IPS DF 4.7 (cell line): Measurements from ENCODE around the gene ETHE1.

Experiments
- DNase-seq: peaks from one replicate; pipeline ENCODE4 v3.0.0-alpha.2; 2013; ENCODE audit warnings: low spot score; ENCODE audit errors: extremely low read depth

ETHE1 gene

DNA sequence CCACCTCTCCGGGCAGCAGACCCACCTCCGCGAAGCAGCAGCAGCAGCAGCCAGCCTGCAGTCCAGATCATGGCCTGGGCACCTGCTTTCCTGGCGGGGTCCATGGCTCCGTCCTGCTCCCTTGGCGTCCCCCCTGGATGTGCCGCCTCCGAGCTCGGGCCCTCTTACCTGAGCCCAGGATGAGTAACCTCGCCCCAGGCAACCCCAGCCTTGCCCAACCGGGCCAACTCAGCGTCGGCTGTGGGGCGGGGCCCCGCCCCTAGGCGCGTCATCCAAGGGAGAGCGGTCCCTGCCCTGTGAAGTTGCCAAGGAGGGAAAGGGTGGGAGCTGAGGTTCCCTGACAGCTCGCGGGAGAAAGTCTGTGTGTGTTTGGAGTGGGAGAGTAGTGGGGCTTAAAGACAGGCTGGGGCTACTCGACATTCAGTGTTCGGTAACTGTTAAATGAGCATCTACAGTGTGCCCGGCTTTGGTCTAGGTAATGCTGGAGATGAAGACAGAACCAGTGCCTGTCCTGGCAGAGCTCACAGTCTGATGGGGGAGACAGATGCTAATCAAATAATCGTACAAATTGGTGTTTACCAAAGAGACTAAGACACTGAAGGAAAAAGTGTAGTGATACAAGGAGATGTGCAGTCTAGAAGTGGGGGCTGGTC, 61.4 kb downstream of the ETHE1 start, which contains the start of gene LYPD3:
TSS of gene LYPD3 (minus strand) at position 141 of the 653 bp plus-strand sequence. CDS start at position 104, 37 bp downstream.
- DNase-seq = no peak

DNA sequence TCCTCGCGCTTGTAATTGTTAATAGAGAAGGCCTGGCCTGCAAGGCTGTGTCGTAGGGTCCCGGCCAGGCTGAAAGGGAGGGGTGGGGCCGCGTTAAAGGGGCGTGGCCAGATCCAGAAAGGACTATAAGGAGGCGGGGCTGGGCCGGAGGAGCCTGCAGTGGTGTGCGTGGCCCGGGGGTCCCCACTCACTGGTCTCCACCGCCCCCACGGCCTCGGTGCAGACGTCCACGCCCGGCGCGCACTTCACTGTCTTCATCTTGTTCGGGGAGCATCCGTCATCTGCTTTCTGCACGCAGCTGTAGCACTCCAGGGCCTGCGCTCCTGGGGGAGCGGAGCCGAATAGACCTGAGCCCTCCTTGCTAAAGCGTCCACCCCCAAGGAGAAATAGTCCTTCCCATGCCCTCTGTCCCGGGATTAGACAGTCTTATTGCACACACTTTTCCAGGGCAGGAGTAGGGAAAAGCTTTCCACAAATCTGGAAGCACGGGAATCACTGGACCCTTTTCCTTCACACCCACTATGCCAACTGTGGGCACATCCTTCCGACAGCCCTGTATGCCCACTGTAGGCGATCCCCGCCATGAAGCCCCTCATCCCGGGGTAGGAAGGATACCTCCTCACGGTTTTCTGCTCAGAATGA, 62.7 kb downstream of the ETHE1 start:
- DNase-seq = no peak

DNA sequence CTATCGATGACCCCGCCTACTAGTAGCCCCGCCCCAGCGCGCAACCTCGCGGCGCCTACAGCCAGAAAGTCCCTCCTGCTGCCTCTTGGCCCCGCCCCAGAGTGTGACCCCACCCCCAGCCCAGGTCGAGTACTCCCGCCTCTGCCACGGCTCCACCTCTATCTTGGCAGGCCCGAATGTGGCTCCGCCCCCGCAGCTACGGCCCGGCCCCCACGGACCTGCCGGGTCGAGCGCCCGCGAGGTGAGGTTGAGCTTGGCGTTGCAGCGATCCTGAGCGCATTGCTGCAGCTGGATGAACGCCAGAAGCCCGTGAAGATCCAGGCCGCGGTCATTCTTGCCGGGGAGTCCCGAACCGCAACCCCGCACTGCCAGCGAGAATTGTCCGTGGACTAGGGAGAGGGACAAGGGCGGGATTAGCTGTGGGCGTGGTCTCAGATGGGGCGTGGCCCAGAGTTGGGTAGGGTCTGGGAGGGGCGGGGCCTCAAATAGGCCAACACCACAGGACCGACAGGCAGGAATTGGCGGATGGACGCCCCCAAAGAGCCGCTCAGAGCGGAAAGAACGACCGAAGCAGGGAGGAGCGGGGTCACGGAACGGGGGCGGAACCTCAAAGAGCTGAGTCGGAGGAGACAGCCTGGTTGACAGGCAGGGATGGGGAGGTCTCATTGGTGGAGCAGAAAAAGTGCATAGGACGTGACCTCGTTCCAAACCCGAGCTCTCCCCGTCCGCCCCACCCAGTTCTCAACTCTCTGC, 63.4 kb downstream of the ETHE1 start:
- DNase-seq = no peak

DNA sequence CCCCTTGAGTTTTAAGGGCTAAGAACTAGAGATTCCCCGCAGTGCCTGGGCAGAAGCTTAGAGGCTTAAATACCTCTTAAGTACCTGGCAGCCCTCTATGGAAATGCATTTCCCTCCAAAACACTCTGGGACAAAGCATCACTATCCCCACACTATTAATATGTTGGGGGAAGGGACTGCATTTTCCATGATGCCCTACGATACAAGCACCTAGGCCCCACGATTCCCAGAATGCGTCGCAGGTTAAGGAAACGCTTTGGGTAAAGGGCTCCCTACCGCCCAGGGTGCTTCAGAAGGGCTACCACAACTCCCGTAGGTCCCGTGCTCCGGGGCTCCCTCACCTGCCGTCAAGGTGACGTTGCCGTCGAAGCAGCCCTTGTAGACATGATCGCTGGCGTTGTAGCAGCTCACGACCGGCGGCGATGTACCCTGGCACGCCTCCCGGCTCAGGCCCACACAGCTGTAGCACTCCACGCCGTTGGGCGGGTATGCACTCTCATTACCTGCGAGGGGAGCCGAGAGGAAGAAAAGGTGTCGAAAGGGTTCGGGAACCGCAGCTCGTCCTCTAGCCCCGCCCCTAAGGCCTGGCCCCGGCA, 64.1 kb downstream of the ETHE1 start:
- DNase-seq = no peak

DNA sequence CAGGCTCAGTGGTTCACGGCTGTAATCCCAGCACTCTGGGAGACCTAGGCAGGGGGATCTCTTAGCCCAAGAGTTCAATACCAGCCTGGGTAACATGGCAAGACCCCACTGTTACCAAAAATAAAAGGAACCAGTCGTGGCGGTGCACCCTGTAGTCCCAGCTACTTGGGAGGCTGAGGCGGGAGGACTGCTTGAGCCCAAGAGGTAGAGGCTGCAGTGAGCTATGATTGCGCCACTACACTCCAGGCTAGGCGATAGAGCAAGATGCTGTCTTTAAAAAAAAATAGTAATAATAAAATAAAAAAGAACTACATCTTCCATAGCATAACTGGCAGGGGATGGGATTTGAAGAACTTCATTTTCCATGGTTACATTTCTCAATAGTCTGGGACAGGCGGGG, 64.6 kb downstream of the ETHE1 start:
- DNase-seq = no peak

DNA sequence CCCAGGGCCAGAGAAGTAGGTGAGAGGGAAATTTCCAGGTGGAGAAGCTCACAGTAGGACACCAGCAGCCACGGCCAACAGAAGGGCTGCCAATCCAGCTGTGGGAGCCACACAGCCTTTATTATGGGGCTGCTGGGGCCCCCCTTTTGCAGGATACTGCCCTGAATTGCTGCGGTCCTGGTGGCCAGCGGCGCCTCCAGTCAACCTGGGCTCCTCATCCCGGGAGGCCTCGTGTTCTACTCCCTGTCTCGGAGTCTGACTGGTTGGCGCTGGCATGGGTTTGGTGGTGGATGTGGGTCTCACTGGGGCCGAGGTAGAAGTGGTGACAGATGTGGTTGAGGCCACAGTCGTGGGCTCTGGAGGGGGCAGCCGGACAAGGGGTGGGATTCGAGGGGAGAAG, 65.7 kb downstream of the ETHE1 start:
- no peak for DNase-seq

DNA sequence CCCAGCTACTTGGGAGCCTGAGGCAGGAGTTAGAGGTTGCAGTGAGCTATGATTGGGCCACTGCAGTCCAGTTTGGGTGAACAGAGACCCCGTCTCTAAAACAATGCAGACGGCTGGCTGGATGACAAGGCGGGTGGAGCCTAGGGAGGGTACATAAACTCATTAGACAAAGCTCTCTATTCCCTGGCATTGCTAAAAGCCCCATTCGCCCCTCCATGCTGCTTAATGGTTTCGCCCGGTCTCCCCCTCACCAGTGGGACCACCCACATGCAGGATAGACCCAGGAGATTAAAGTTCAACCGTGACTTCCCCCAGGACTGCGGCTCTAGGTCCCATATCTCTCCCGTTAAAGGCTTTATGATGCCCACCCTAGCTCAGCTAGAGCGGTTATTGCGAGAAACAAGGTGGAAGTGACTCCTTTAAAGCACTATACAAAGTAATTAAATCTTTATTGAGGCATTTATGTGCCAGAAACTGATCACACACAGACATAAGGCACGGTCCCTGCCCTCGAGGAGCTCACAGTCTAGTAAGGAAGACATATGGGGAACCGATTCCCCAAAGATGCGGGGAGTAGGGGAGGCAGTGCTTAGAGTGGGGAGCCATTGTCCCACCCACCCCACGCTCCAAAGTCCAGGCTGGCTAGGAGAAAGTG, 66.5 kb downstream of the ETHE1 start:
- DNase-seq = no peak

DNA sequence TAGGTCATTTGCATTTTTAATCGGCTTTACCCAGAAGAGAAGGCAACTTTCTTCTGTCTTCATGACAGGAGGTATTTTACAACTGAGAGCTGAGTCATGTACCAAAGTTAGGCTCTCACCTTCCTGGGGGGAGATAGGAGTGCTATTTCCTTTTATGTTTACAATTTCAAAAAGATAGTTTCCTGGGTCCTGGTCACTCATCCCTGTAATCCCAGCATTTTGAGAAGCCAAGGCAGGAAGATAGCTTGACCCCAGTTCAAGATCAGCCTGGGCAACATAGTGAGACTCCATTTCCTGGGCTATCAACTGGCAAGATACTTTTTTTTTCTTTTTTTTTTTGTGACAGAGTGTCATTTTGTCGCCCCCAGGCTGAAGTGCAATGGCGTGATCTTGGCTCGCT, 69.2 kb downstream of the ETHE1 start:
- DNase-seq = no peak
